Measurements from ENCODE around the gene FIZ1. TPM values are rescaled to one million over a fixed set of nuclear protein-coding genes. Genes with fewer than 3 reads are reported as not detected.
A peak's percentile ranks its signal among the peaks of the same experiment; 100 is the strongest.

Gene FIZ1
- total RNA-seq, 2 experiments from 2014 or later = 13.8 to 13.9 TPM

- ChIA-PET POLR2A (interaction anchor here (0.7 to 2.6 kb wide), 5 partner anchors 9 to 388 kb away, joined by 3 to 19 read pairs (median 3); partner anchors contain the start of genes U2AF2 and ZNF865), CTCF (interaction anchor here (1.9 to 2.0 kb wide), 3 partner anchors 10 to 12 kb away, joined by 11 to 28 read pairs (median 17); partner anchors contain the start of gene U2AF2)
- DNase-seq = peak; percentile 50
- peak overlapping the region; percentile 98 for H3K27ac Mint-ChIP-seq
- peak overlapping the region; percentile 85 for H3K4me3 Mint-ChIP-seq
- intact Hi-C loops (cut with micrococcal nuclease) = loop anchor here (1.0 to 5.0 kb wide), 5 partner anchors 7 to 385 kb away; partner anchors contain the start of genes PPP6R1, RPL28, TMEM238 and ZNF865
- no peaks in the 10 kb centered on the region for H3K27me3 Mint-ChIP-seq
- peaks cover 28% of the 10 kb centered on the region for H3K36me3 Mint-ChIP-seq
- peaks cover 2% of the 10 kb centered on the region for H3K9me3 Mint-ChIP-seq
- peaks cover 52% of the 10 kb centered on the region for H3K4me1 Mint-ChIP-seq (ENCODE audit: low read depth)
Observed at GRCh38 chr19:55642153-55643002, 43.1 kb upstream of the FIZ1 start.

- intact Hi-C loops (cut with micrococcal nuclease) = loop anchor here (2.0 to 5.0 kb wide), 3 partner anchors 37 to 384 kb away; partner anchors contain the start of genes PPP6R1, RPL28, TMEM238 and ZNF865
- Mint-ChIP-seq H3K36me3 (peaks cover 28% of the 10 kb centered on the region), H3K4me1 (ENCODE audit: low read depth) (peaks cover 53% of the 10 kb centered on the region)
Observed at GRCh38 chr19:55641426-55642152, 42.3 kb upstream of the FIZ1 start.

GRCh38 chr19:55640577-55641425, 41.5 kb upstream of the FIZ1 start, which contains the start of gene ZNF580:
Gene ZNF580, plus strand, starts transcription at chr19:55641002. Its CDS starts 1,507 bp downstream, at chr19:55642509.
- intact Hi-C loops (cut with micrococcal nuclease) = loop anchor here (5.0 kb wide), 1 partner anchor 384 kb away; the partner anchor contains the start of gene PPP6R1
- CTCF ChIA-PET = interaction anchor here (0.7 to 5.0 kb wide), 6 partner anchors 8 to 57 kb away, joined by 3 to 26 read pairs (median 4); partner anchors contain the start of genes FIZ1, U2AF2 and ZNF784
- peak within 1 kb of the TSS; percentile 85 for H3K4me3 Mint-ChIP-seq
- peak within 1 kb of the TSS; percentile 98 for H3K27ac Mint-ChIP-seq
- peaks cover 2% of the 10 kb centered on the region for H3K9me3 Mint-ChIP-seq
- H3K36me3 Mint-ChIP-seq = peaks cover 28% of the 10 kb centered on the region
- POLR2A ChIA-PET = interaction anchor here (1.9 kb wide), 1 partner anchor 14 kb away, joined by 4 read pairs; no protein-coding TSS in a partner anchor
- DNase-seq = peak; percentile 71
- H3K27me3 Mint-ChIP-seq = no peaks in the 10 kb centered on the region
- peaks cover 61% of the 10 kb centered on the region for H3K4me1 Mint-ChIP-seq (ENCODE audit: low read depth)

More at GRCh38 chr19:55641426-55642152, 42.3 kb upstream of the FIZ1 start:
- ChIA-PET CTCF (interaction anchor here (0.7 to 2.0 kb wide), 4 partner anchors 9 to 13 kb away, joined by 3 to 28 read pairs (median 14); partner anchors contain the start of gene U2AF2), POLR2A (interaction anchor here (1.9 to 2.6 kb wide), 3 partner anchors 8 to 15 kb away, joined by 4 to 19 read pairs (median 6); partner anchors contain the start of gene U2AF2)
- Mint-ChIP-seq H3K27ac (peak overlapping the region; percentile 98), H3K27me3 (no peaks in the 10 kb centered on the region), H3K4me3 (peak overlapping the region; percentile 85), H3K9me3 (peaks cover 2% of the 10 kb centered on the region)
- DNase-seq = peak; percentile 38

- Mint-ChIP-seq H3K4me3 (peak overlapping the region; percentile 77), H3K4me1 (ENCODE audit: low read depth) (peaks cover 59% of the 10 kb centered on the region), H3K27me3 (no peaks in the 10 kb centered on the region), H3K9me3 (peaks cover 2% of the 10 kb centered on the region), H3K27ac (peak overlapping the region; percentile 88), H3K36me3 (peaks cover 25% of the 10 kb centered on the region)
- POLR2A ChIA-PET = interaction anchor here (1.9 kb wide), 1 partner anchor 14 kb away, joined by 4 read pairs; no protein-coding TSS in a partner anchor
- CTCF ChIA-PET = interaction anchor here (0.5 to 5.0 kb wide), 6 partner anchors 14 to 125 kb away, joined by 3 to 26 read pairs (median 4); partner anchors contain the start of genes FIZ1, U2AF2 and ZNF784
- peak; percentile 81 for DNase-seq
- intact Hi-C loops (cut with micrococcal nuclease) = loop anchor here (5.0 kb wide), 1 partner anchor 383 kb away; the partner anchor contains the start of gene PPP6R1
Observed at GRCh38 chr19:55640043-55640576, 40.8 kb upstream of the FIZ1 start.

GRCh38 chr19:55638864-55639359, 39.6 kb upstream of the FIZ1 start:
- POLR2A ChIA-PET = no interaction called here
- Mint-ChIP-seq H3K27ac (peak overlapping the region; percentile 81), H3K27me3 (no peaks in the 10 kb centered on the region), H3K4me3 (peak overlapping the region; percentile 51), H3K36me3 (peaks cover 25% of the 10 kb centered on the region), H3K4me1 (ENCODE audit: low read depth) (peaks cover 60% of the 10 kb centered on the region), H3K9me3 (peaks cover 2% of the 10 kb centered on the region)
- CTCF ChIA-PET = interaction anchor here (0.6 to 5.0 kb wide), 8 partner anchors 8 to 135 kb away, joined by 3 to 26 read pairs (median 4); partner anchors contain the start of genes FIZ1, U2AF2 and ZNF784
- DNase-seq = peak; percentile 81
- intact Hi-C loops (cut with micrococcal nuclease) = no loop called here

- peaks cover 2% of the 10 kb centered on the region for H3K9me3 Mint-ChIP-seq
- POLR2A ChIA-PET = interaction anchor here (1.6 to 1.8 kb wide), 3 partner anchors 10 to 255 kb away, joined by 4 to 5 read pairs (median 5); partner anchors contain the start of genes CCDC106 and U2AF2
- DNase-seq = no peak
- CTCF ChIA-PET = interaction anchor here (0.7 to 5.0 kb wide), 9 partner anchors 12 to 133 kb away, joined by 3 to 26 read pairs (median 4); partner anchors contain the start of genes FIZ1, U2AF2 and ZNF784
- H3K4me3 Mint-ChIP-seq = no peak overlapping the region
- no peaks in the 10 kb centered on the region for H3K27me3 Mint-ChIP-seq
- peaks cover 54% of the 10 kb centered on the region for H3K4me1 Mint-ChIP-seq (ENCODE audit: low read depth)
- intact Hi-C loops (cut with micrococcal nuclease) = no loop called here
- H3K36me3 Mint-ChIP-seq = peaks cover 17% of the 10 kb centered on the region
- peak overlapping the region; percentile 71 for H3K27ac Mint-ChIP-seq
Observed at GRCh38 chr19:55637534-55637933, 38.2 kb upstream of the FIZ1 start.

GRCh38 chr19:55636723-55637122, 37.4 kb upstream of the FIZ1 start:
- H3K4me1 Mint-ChIP-seq (ENCODE audit: low read depth) = peaks cover 61% of the 10 kb centered on the region
- intact Hi-C loops (cut with micrococcal nuclease) = no loop called here

GRCh38 chr19:55635856-55636440, 36.6 kb upstream of the FIZ1 start:
- no peak for DNase-seq
- H3K9me3 Mint-ChIP-seq = peaks cover 2% of the 10 kb centered on the region
- intact Hi-C loops (cut with micrococcal nuclease) = loop anchor here (1.0 to 2.0 kb wide), 2 partner anchors 7 to 39 kb away; partner anchors contain the start of genes EPN1 and ZNF581

More at GRCh38 chr19:55636723-55637122, 37.4 kb upstream of the FIZ1 start:
- Mint-ChIP-seq H3K36me3 (peaks cover 17% of the 10 kb centered on the region), H3K4me3 (peak overlapping the region; percentile 99), H3K27me3 (no peaks in the 10 kb centered on the region), H3K9me3 (peaks cover 2% of the 10 kb centered on the region), H3K27ac (peak overlapping the region; percentile 99)
- no peak for DNase-seq
- ChIA-PET CTCF (interaction anchor here (0.8 to 5.0 kb wide), 7 partner anchors 11 to 133 kb away, joined by 4 to 26 read pairs (median 5); partner anchors contain the start of genes FIZ1 and ZNF784), POLR2A (interaction anchor here (1.0 to 1.8 kb wide), 5 partner anchors 11 to 254 kb away, joined by 3 to 5 read pairs (median 4); partner anchors contain the start of genes CCDC106, NAT14 and U2AF2)

GRCh38 chr19:55635334-55635717, 36.0 kb upstream of the FIZ1 start:
- intact Hi-C loops (cut with micrococcal nuclease) = loop anchor here (1.0 to 2.0 kb wide), 2 partner anchors 8 to 39 kb away; partner anchors contain the start of genes EPN1 and ZNF581
- H3K9me3 Mint-ChIP-seq = peaks cover 2% of the 10 kb centered on the region
- peak; percentile 53 for DNase-seq
- POLR2A ChIA-PET = interaction anchor here (1.0 to 1.6 kb wide), 3 partner anchors 9 to 150 kb away, joined by 3 to 5 read pairs (median 5); partner anchors contain the start of gene NAT14
- CTCF ChIA-PET = interaction anchor here (0.6 to 5.0 kb wide), 6 partner anchors 10 to 174 kb away, joined by 3 to 26 read pairs (median 4); partner anchors contain the start of genes ISOC2, ZNF784 and ZNF865
- peak overlapping the region; percentile 99 for H3K27ac Mint-ChIP-seq
- peaks cover 61% of the 10 kb centered on the region for H3K4me1 Mint-ChIP-seq (ENCODE audit: low read depth)
- H3K36me3 Mint-ChIP-seq = peaks cover 13% of the 10 kb centered on the region
- H3K4me3 Mint-ChIP-seq = peak overlapping the region; percentile 99
- H3K27me3 Mint-ChIP-seq = no peaks in the 10 kb centered on the region

More at GRCh38 chr19:55635856-55636440, 36.6 kb upstream of the FIZ1 start:
- peaks cover 64% of the 10 kb centered on the region for H3K4me1 Mint-ChIP-seq (ENCODE audit: low read depth)
- ChIA-PET POLR2A (interaction anchor here (0.5 to 1.6 kb wide), 3 partner anchors 132 to 389 kb away, joined by 3 to 8 read pairs (median 3); partner anchors contain the start of gene NAT14), CTCF (interaction anchor here (1.0 to 5.0 kb wide), 6 partner anchors 10 to 132 kb away, joined by 4 to 26 read pairs (median 6); partner anchors contain the start of genes FIZ1 and ZNF784)
- H3K36me3 Mint-ChIP-seq = peaks cover 13% of the 10 kb centered on the region
- peak overlapping the region; percentile 99 for H3K4me3 Mint-ChIP-seq
- no peaks in the 10 kb centered on the region for H3K27me3 Mint-ChIP-seq
- H3K27ac Mint-ChIP-seq = peak overlapping the region; percentile 99

Measured in activated CD4-positive, alpha-beta memory T cell treated with anti-CD3 and anti-CD28 coated beads for 36 hours (primary cell).